CD14-positive monocyte (primary cell): ENCODE results near the gene WFDC5. TPM values are rescaled to one million over a fixed set of nuclear protein-coding genes. Genes with fewer than 3 reads are reported as not detected.
A peak's percentile ranks its signal among the peaks of the same experiment; 100 is the strongest.

Source experiments
- DNase-seq, 3 donors: peaks; one replicate each; pipeline ENCODE4 v3.0.0-alpha.2; 2011 to 2022
- H2AFZ ChIP-seq: 2 replicates; pipeline ENCODE4 v1.6.0; 2012; ENCODE audit warnings: mild to moderate bottlenecking, low read depth, low read length, inconsistent platforms; ENCODE audit not compliant: insufficient read depth, poor library complexity, severe bottlenecking
- H3K27ac ChIP-seq, 2 donors: 1 replicate in 1 of 2; 2 replicates in 1 of 2; pipeline ENCODE4 v1.5.1; 2012 to 2013; ENCODE audit warnings: low read length in 2 of 2, control low read depth in 1 of 2, inconsistent platforms in 1 of 2, low read depth in 1 of 2, mild to moderate bottlenecking in 1 of 2
- H3K27me3 ChIP-seq, 2 donors: one replicate each; pipeline versions ENCODE4 v1.6.0 to v1.6.1; 2011 to 2013; ENCODE audit warnings: low read length in 2 of 2; ENCODE audit not compliant: control insufficient read depth in 2 of 2, insufficient read depth in 2 of 2
- H3K36me3 ChIP-seq, 2 donors: replicated peaks in 1 of 2; 1 replicate in 1 of 2; 2 replicates in 1 of 2; pipeline versions ENCODE4 v1.5.1 to v1.6.1; 2012 to 2013; ENCODE audit warnings: low read length in 2 of 2, control low read depth in 1 of 2, inconsistent platforms in 1 of 2, mild to moderate bottlenecking in 1 of 2; ENCODE audit not compliant: insufficient read depth in 2 of 2, control insufficient read depth in 1 of 2
- H3K4me1 ChIP-seq, 2 donors: 1 replicate in 1 of 2; 2 replicates in 1 of 2; pipeline versions ENCODE4 v1.5.1 to v1.6.1; 2012 to 2013; ENCODE audit warnings: low read length in 2 of 2, control low read depth in 1 of 2, inconsistent platforms in 1 of 2, mild to moderate bottlenecking in 1 of 2, moderate library complexity in 1 of 2; ENCODE audit not compliant: insufficient read depth in 2 of 2, control insufficient read depth in 1 of 2
- H3K4me2 ChIP-seq: replicated peaks from 2 replicates; pipeline ENCODE3; 2012; ENCODE audit warnings: low read length, moderate library complexity, mild to moderate bottlenecking; ENCODE audit not compliant: poor library complexity, severe bottlenecking; ENCODE audit errors: extremely low read depth
- H3K4me3 ChIP-seq, 3 experiments: fragments of 200-600 bp in 1 of 3; sonication (generic) in 1 of 3; replicated peaks in 1 of 3; 1 replicate in 2 of 3; 2 replicates in 1 of 3; pipeline ENCODE4 v1.5.1; 2011 to 2013; ENCODE audit warnings: low read length in 3 of 3, mild to moderate bottlenecking in 3 of 3, control low read depth in 2 of 3, low read depth in 2 of 3, inconsistent platforms in 1 of 3, moderate library complexity in 1 of 3
- H3K79me2 ChIP-seq: 2 replicates; pipeline ENCODE4 v1.6.0; 2012; ENCODE audit warnings: mild to moderate bottlenecking, control low read depth, inconsistent platforms, low read length, moderate library complexity; ENCODE audit not compliant: insufficient read depth
- H3K9ac ChIP-seq: 2 replicates; pipeline ENCODE4 v1.6.0; 2017; ENCODE audit warnings: low read length, mild to moderate bottlenecking; ENCODE audit not compliant: insufficient read depth, poor library complexity, severe bottlenecking
- H3K9me3 ChIP-seq, 2 donors: replicated peaks in 1 of 2; 1 replicate in 1 of 2; 2 replicates in 1 of 2; pipeline versions ENCODE4 v1.5.1 to v1.6.1; 2012 to 2013; ENCODE audit warnings: low read length in 2 of 2, control low read depth in 1 of 2; ENCODE audit not compliant: control insufficient read depth in 1 of 2, insufficient read depth in 1 of 2
- H4K20me1 ChIP-seq: 2 replicates; pipeline ENCODE4 v1.6.0; 2012; ENCODE audit warnings: mild to moderate bottlenecking, low read length, control low read depth, moderate library complexity; ENCODE audit not compliant: insufficient read depth
- H3K27ac Mint-ChIP-seq, 7 donors: one replicate each; pipeline ENCODE4 v1.8.0; 2020; ENCODE audit warnings: mild to moderate bottlenecking in 7 of 7, mixed read lengths in 7 of 7, moderate library complexity in 6 of 7, inconsistent platforms in 2 of 7
- H3K27me3 Mint-ChIP-seq, 3 donors: one replicate each; pipeline ENCODE4 v1.8.0; 2021 to 2022; ENCODE audit warnings: low read depth in 3 of 3, mild to moderate bottlenecking in 3 of 3, mixed read lengths in 3 of 3, moderate library complexity in 3 of 3, inconsistent platforms in 1 of 3
- H3K36me3 Mint-ChIP-seq, 2 donors: one replicate each; pipeline ENCODE4 v1.8.0; 2020; ENCODE audit warnings: mixed read lengths in 2 of 2, inconsistent platforms in 1 of 2, mild to moderate bottlenecking in 1 of 2
- H3K4me1 Mint-ChIP-seq: one replicate; pipeline ENCODE4 v1.8.0; 2020; ENCODE audit warnings: mild to moderate bottlenecking, mixed read lengths
- H3K4me3 Mint-ChIP-seq, 2 donors: one replicate each; pipeline ENCODE4 v1.8.0; 2020; ENCODE audit warnings: mild to moderate bottlenecking in 2 of 2, mixed read lengths in 2 of 2, moderate library complexity in 1 of 2
- H3K9me3 Mint-ChIP-seq, 7 donors: one replicate each; pipeline ENCODE4 v1.8.0; 2020 to 2022; ENCODE audit warnings: mixed read lengths in 7 of 7, mild to moderate bottlenecking in 6 of 7, moderate library complexity in 6 of 7, inconsistent platforms in 2 of 7
- CTCF ChIP-seq: fragments of 200-600 bp; IDR thresholded peaks from one replicate; pipeline ENCODE4 v1.8.0; 2022; ENCODE audit warnings: antibody characterized with exemption, mild to moderate bottlenecking
- WGBS: methylation state at CpG from one replicate; pipeline ENCODE4 v1.1.5; 2013; ENCODE audit warnings: missing lambda C conversion rate; ENCODE audit not compliant: insufficient coverage; 5-methylcytosine and 5-hydroxymethylcytosine counted together
- intact Hi-C, 2 donors: fragments of 100-400 bp; cut with micrococcal nuclease; formaldehyde crosslinking; loops; one replicate each; pipeline versions ENCODE4 v1.15.0 to v1.15.1; 2023
- polyA plus RNA-seq, 3 donors: library from polyadenylated mRNA; depleted of rRNA in 1 of 3; unstranded in 2 of 3; stranded (reverse) in 1 of 3; fragments of 300-500 nt in 2 of 3; fragments of >200 nt in 1 of 3; fragmentation: Illumina TruSeq in 2 of 3; gene quantifications; 1 replicate in 2 of 3; 2 replicates in 1 of 3; pipeline ENCODE4 v1.2.3, GENCODE V29; 2012 to 2021

The WFDC5 gene
- polyA plus RNA-seq, 3 donors = not detected

- peaks cover 18 to 24% of the 10 kb centered on the region in 2 donors for H3K27me3 ChIP-seq
- no peak for TF ChIP-seq CTCF
- WGBS = no CpG with 5 or more reads among the region's 2 CpGs
Observed at GRCh38 chr20:45128099-45128498, 13.1 kb upstream of the WFDC5 start.

DNA sequence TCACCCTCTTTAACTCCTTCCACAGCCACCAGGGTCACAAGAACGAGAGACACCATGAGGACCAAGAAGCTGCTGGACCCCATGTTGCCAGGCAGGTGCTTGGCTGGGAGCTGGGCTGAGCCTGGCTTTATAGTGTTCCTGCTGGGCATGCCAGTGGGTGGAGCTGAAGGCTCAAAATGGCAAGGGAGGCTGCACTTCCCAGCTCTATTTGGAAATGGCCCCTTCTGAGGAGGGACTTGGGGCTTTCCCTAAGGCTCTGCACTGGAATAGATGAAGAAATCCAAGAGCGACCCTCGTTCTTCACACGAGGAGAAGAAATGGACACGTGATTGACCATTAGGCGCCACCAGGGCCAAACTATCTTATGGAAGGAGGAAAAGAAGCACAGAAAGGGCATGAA is 9.4 kb upstream of the WFDC5 start, which contains the start of gene WFDC12:
Gene WFDC12 (minus strand): TSS at position 101 of the 400 bp plus-strand sequence. CDS start 18 bp downstream, at position 83.
- 87% methylated on average over 5 of the region's 6 CpGs for WGBS
- Histone ChIP-seq H3K79me2 (no peaks in the 10 kb centered on the region), H3K4me3 (no peak within 1 kb of the TSS), H3K4me2 (no peak within 1 kb of the TSS), H2AFZ (no peak within 1 kb of the TSS), H4K20me1 (no peaks in the 10 kb centered on the region), H3K9ac (no peak within 1 kb of the TSS), H3K36me3 (no peaks in the 10 kb centered on the region), H3K27me3 (peaks cover 17% of the 10 kb centered on the region in 2 donors), H3K4me1 (no peaks in the 10 kb centered on the region), H3K9me3 (no peaks in the 10 kb centered on the region), H3K27ac (no peak within 1 kb of the TSS)
- peaks cover 10 to 32% (median 14%) of the 10 kb centered on the region in 3 donors for H3K27me3 Mint-ChIP-seq
- peaks cover 0 to 1% (median 0%) of the 10 kb centered on the region in 7 donors for H3K9me3 Mint-ChIP-seq
- no peaks in the 10 kb centered on the region for H3K4me1 Mint-ChIP-seq
- H3K27ac Mint-ChIP-seq = no peak within 1 kb of the TSS
- DNase-seq = no peak
- H3K36me3 Mint-ChIP-seq = no peaks in the 10 kb centered on the region
- peak within 1 kb of the TSS in 1 of 2 donors; percentile 28 for H3K4me3 Mint-ChIP-seq
- intact Hi-C loops = no loop called here
- no peak for TF ChIP-seq CTCF

More at GRCh38 chr20:45128099-45128498, 13.1 kb upstream of the WFDC5 start:
- H3K4me3 ChIP-seq = no peak overlapping the region
- no peak overlapping the region for H2AFZ ChIP-seq
- H4K20me1 ChIP-seq = no peaks in the 10 kb centered on the region
- no peak for DNase-seq
- no peaks in the 10 kb centered on the region for H3K79me2 ChIP-seq
- H3K36me3 ChIP-seq = no peaks in the 10 kb centered on the region
- no peaks in the 10 kb centered on the region for H3K36me3 Mint-ChIP-seq
- no peak overlapping the region for H3K27ac ChIP-seq
- H3K9me3 ChIP-seq = no peaks in the 10 kb centered on the region
- H3K4me1 Mint-ChIP-seq = no peaks in the 10 kb centered on the region
- H3K4me1 ChIP-seq = no peaks in the 10 kb centered on the region
- H3K27ac Mint-ChIP-seq = no peak overlapping the region
- H3K4me2 ChIP-seq = no peak overlapping the region
- intact Hi-C loops = no loop called here
- peaks cover 0 to 1% (median 0%) of the 10 kb centered on the region in 7 donors for H3K9me3 Mint-ChIP-seq
- H3K4me3 Mint-ChIP-seq = no peak overlapping the region
- peaks cover 14 to 36% (median 21%) of the 10 kb centered on the region in 3 donors for H3K27me3 Mint-ChIP-seq
- no peak overlapping the region for H3K9ac ChIP-seq
